GM18951 (cell line): Measurements from ENCODE around the gene SMCO4.
"Not testable (repeated sequence)": the region's sequence is repeated elsewhere in the genome, so short reads cannot be mapped to it uniquely, and the experiment has no call there.

Experiments
- POLR2A ChIP-seq: IDR thresholded peaks from 4 replicates; pipeline ENCODE4 v1.6.1; 2011; ENCODE audit warnings: mild to moderate bottlenecking; ENCODE audit not compliant: insufficient read length, insufficient read depth; ENCODE audit errors: extremely low read depth
- in situ Hi-C: fragments of 300-500 bp; cut with MboI; formaldehyde crosslinking; loops from one replicate; pipeline ENCODE4 v1.12.0; 2022; ENCODE audit warnings: low sequenced_read_pairs, mixed read lengths, inconsistent platforms; ENCODE audit not compliant: unreplicated experiment

The SMCO4 gene, protein sequence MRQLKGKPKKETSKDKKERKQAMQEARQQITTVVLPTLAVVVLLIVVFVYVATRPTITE

DNA sequence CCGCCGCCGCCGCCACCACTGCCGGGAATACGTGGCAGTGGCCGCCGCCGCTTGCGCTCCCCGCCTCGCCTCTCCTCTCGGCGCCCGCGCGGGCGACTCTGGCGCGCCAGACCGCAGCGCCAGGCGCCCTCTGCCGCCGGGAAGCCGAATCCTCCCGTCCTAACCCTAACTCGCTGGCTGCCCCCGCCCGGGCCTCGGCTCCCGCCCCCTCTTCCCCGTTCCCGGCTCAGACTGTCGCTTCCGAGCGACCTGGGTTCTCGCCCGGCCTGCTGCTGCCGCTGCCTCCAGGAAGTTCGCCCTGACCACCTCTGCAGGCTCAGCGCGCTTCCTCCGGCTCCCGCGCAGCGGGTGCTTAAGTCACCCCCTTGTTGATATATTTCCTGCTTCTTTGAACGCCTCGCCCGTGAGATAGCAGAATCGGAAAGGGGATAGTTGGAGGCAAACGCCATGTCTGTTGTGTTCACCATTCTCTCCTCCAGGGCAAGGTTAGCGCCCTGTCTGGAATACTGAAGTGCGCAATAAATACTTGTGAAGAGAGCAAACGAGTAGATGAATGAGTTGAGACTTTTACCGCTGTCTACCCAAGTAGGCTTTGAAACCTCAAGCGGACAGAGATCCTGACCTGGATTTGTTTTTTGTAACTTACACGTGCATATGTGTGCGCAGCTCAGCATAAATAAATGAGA lies at the start of gene SMCO4:
TSS of gene SMCO4 (minus strand) at position 100 of the 686 bp plus-strand sequence. CDS start 64,202 bp downstream, outside the sequence.
- in situ Hi-C loops: no loop called here
- TF ChIP-seq POLR2A: peak; percentile 31

DNA sequence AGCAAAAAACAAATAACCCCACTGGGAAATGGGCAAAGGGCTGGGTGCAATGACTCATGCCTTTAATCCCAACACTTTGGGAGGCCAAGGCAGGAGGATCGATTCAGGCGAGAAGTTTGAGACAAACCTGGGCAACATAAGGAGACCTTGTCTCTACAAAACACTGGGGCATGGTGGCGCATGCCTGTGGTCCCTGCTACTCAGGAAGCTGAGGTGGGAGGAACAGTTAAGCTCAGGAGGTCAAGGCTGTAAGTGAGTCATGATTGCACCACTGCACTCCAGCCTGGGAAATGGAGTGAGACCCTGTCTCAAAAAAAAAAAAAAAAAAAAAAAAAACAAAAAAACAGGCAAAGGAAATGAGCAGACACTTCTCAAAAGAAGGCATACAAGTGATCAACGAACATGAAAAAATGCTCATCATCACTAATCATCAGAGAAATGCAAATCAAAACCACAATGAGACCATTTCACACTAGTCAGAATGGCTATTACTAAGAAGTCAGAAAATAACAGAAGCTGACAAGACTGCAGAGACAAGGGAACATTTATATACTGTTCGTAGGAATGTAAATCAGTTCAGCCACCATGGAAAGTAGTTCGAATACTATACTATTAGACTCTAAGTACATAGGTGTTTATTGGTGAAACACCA lies 48.2 kb upstream of the SMCO4 start:
- TF ChIP-seq POLR2A: no peak
- in situ Hi-C loops: no loop called here

DNA sequence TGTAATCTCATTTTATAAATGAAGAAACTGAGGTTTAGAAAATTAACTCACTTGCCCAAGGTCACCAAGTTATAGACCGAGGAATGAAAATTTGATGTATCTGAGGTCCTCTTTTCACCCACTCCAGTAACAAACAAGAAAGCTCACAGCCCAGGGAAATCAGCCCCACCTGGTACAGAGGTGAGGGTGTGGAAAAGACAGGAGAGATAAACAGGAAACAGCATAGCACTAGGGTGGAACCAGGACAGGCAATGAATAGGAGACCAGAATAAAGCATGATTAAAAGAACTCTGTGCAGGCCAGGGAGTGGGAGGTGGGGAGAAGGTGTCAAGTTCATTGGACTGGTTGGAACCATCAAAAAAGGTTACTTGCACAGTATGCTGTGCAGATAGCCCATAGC lies 46.2 kb upstream of the SMCO4 start:
- in situ Hi-C loops: no loop called here
- TF ChIP-seq POLR2A: no peak

DNA sequence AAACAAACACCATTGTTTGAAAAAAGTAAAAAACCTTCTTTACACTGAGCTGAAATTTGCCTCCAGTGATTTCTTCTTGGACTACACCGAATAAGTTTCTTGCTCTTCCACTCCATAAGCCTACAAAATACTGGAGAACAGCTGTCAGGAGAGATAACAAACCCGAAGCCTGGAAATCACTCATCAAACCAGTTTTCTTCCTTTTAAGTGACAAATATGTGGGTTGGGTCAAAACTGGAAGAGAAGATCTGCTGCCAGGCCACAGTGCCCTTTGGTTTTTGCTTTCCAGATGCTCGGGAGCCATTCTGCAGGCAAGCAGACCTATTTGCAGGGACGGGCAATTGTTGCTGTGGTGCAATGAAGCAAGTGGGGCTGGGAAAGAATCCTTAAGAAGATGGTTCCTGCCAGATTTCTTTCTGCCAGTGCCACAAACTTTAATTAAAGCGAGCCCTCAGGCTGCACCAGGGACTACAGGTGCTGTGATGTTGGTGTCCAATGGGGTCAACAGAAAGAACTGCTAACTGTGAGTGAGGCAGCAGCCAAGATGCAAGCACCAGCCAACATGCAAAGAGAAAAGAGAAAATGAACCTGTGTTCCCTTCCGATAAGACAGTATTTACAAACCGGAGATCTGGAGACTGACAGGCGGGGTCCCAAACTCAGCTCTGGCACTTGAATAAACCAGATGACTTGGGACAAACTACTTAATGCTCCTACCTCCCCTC lies 44.8 kb upstream of the SMCO4 start:
- no peak for TF ChIP-seq POLR2A
- in situ Hi-C loops: no loop called here

DNA sequence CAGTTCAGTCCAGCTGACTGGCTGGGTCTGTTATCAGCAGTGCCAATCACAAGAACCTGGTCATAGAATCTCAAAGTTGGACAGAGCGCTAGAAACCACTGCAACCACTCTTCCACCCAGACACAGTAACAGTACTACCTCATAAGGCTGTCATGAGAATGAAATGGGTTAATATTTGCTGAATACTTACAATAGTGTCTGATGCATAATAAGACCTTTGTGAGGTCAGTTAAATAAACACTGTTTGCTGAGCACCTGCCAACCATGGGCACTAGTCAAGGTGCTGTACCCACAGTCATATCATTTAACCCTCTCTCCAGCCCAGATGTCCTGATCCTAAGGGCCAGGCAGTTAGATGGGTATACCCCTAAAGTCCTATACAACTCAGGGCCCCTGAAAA lies 44.2 kb upstream of the SMCO4 start:
- in situ Hi-C loops: not testable (repeated sequence)

DNA sequence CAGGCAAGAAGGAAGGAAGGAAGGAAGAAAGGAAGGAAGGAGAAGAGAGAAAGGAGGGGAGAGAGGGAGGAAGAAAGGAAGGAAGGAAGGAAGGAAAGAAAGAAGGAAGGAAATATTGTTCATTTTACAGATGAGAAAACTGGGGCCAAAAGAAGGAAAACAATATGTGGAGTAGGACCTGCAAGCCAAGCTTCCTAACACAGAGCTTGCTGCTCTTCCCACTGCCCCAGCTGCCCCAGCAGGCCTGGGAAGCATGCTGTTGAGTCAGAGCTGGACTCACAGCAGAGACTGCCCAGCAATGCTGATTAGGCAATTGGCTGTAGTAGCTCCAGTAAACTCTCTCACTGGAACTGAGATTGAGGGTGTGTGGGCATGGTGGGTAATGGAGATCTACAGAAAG lies 42.6 kb upstream of the SMCO4 start:
- in situ Hi-C loops: no loop called here

DNA sequence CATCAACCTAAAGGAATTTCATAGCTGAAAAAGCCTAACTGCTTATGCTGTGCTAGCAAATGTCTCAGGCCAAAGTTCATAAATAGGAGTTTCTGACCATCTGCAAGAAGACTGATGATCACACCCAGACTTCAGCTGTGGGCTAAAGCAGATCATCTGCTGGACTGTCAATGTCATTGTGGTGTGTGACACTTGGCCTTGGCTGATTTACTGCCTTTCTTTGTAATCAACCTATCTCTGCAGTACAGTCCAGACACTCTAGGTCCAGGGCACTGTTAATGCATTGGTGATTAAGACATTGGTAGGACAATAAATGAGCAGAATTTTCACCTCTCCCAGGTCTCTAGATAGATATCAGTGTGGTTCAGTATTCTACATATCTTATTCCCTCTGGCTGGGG lies 40.3 kb upstream of the SMCO4 start:
- in situ Hi-C loops: no loop called here
- TF ChIP-seq POLR2A: no peak

More for the DNA sequence above, 42.6 kb upstream of the SMCO4 start:
- TF ChIP-seq POLR2A: no peak

DNA sequence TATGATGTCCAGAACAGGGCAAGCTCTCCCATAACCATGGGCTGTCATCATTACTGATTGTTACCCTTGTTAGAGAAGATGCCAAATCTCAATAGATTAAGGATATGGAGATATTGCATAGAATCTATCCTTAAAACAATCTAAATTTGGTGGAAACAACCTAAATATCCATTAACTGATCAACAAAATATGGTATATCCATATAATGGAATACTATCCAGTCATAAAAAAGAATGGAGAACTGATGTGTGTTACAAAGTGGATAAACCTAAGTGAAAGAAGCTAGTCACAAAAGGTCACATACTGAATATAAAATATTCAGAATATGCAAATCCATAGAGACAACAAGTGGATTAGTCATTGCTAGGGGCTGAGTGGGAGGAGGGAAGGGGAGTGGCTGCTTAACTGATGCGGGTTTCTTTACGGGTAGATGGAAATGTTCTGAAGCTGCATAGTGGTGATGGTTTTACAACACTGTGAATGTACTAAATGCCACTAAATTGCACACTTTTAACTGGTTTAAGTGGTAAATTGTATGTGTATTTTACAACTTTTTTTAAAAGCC lies 36.1 kb upstream of the SMCO4 start:
- in situ Hi-C loops: no loop called here
- no peak for TF ChIP-seq POLR2A

DNA sequence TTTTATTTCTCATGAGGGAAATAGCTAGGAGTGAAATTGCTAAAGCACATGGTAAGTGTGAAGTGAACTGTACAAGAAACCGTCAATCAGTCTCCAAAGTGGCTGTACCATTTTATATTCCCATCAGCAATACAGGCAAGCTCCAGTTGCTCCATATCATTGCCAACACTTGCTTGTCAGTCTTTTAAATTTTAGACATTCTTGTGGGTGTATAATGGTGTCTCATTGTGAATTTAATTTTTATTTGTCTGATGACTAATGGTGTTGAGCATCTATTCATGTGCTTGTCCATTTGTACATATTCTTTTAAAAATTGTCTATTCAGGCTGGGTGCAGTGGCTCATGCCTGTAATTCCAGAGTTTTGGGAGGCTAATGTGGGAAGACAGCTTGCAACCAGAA lies 34.1 kb upstream of the SMCO4 start:
- TF ChIP-seq POLR2A: no peak
- in situ Hi-C loops: no loop called here

DNA sequence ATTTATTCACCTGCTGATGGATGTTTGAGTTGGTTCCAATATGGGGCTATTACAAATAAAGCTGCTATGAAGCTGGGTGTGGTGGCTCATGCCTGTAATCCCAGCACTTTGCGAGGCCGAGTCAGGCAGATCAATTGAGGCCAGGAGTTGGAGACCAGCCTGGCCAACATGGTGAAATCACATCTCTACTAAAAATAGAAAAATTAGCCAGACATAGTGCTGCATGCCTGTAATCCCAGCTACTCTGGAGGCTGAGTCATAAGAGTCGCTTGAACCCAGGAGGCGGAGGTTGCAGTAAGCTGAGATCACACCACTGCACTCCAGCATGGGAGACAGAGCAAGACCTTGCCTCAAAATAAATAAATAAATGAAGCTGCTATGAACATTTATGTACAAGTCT lies 33.7 kb upstream of the SMCO4 start:
- in situ Hi-C loops: not testable (repeated sequence)

DNA sequence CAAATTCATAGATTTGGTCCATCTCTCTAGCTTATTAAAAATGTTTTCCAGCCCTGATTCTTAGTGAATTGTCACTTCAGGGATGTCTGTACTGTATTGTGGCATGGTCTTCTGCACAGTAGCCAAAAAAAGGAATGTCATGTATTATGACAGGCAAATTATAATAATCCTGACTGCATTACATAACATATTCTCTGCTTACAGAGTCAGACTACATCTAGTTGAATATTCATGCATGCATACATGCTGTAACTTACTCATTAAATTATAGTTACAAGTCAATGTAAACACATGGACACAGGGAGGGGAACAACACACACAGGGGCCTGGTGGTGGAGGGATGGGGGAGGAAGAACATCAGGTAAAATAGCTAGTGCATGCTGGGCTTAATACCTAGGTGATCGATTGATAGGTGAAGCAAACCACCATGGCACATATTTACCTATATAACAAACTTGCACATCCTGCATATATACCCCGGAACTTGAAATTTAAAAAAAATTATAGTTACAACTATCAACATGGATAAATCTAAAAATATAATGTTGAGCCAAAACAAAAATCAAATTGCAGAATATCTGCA lies 31.5 kb upstream of the SMCO4 start:
- no peak for TF ChIP-seq POLR2A
- in situ Hi-C loops: no loop called here

DNA sequence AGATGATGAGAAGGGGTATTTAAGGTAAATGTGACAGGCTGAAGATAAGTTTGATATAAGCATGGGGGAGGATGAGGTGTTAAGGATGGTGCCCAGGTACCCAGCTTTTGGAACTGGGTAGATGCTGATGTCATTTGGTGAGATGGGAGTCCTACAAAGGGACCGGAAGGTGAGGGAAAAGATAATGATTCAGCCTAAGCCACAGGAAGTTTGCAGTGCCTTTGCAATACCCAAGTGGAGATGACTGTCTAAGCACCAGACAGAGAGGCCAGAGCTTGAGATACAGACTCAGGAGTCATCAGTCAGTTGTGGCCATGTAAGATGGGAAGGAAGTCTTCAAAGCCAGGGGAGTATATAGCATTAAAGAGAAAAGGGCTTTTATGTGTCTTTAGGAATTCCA lies 30.0 kb upstream of the SMCO4 start:
- in situ Hi-C loops: no loop called here

DNA sequence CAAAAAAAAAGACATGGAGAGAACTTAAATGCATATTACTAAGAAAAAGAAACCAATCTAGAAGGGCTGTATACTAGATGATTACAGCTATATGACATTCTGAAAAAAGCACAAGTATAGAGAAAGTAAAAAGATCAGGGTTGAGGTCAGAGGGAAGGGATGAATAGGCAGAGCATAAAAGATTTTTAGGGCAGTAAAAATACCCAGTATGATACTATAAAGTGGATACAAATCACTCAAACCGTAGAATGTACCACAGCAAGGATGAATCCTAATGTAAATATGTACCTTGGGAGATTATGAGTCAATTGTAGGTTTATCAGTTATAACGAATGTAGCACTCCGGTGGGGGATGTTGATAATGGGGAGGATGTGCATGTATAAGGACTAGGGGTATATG lies 29.4 kb upstream of the SMCO4 start:
- in situ Hi-C loops: no loop called here
- no peak for TF ChIP-seq POLR2A

More for the DNA sequence above, 30.0 kb upstream of the SMCO4 start:
- no peak for TF ChIP-seq POLR2A
